Right lobe of liver (tissue), 6 donors: Measurements from ENCODE around the gene DPP10. TPM values are rescaled to one million over a fixed set of nuclear protein-coding genes. Genes with fewer than 3 reads are reported as not detected.

Experiments
- ATAC-seq, 4 donors: fragments of 200-7000 bp; cut with Tn5 transposase; one replicate each; pipeline ENCODE4 v1.9.1; 2020; ENCODE audit warnings: mild to moderate bottlenecking in 4 of 4, moderate library complexity in 4 of 4
- DNase-seq, 3 donors: peaks; one replicate each; pipeline ENCODE4 v3.0.0-alpha.2; 2020
- H3K27ac ChIP-seq, 3 donors: fragments of 200-600 bp; one replicate each; pipeline ENCODE4 v1.8.0; 2022
- H3K27me3 ChIP-seq, 2 donors: fragments of 200-600 bp; one replicate each; pipeline ENCODE4 v1.8.0; 2022
- H3K36me3 ChIP-seq, 4 donors: fragments of 200-600 bp; sonication (generic) in 1 of 4; one replicate each; pipeline versions ENCODE4 v1.5.1 to v1.8.0; 2017 to 2022; ENCODE audit warnings: control low read depth in 1 of 4
- H3K4me1 ChIP-seq, 4 donors: fragments of 200-600 bp; sonication (generic) in 1 of 4; one replicate each; pipeline versions ENCODE4 v1.5.1 to v1.8.0; 2017 to 2022; ENCODE audit warnings: control low read depth in 1 of 4
- H3K4me3 ChIP-seq, 3 donors: fragments of 200-600 bp; one replicate each; pipeline ENCODE4 v1.8.0; 2022
- H3K9me3 ChIP-seq, 4 donors: fragments of 200-600 bp; sonication (generic) in 1 of 4; one replicate each; pipeline versions ENCODE4 v1.5.1 to v1.8.0; 2017 to 2022; ENCODE audit warnings: control low read depth in 1 of 4
- CTCF ChIP-seq, 4 donors: fragments of 200-600 bp in 3 of 4; fragments of 450-650 bp in 1 of 4; IDR thresholded peaks; one replicate each; pipeline versions ENCODE4 v1.5.1 to v1.8.0; 2016 to 2022; ENCODE audit warnings: antibody characterized with exemption in 4 of 4, mild to moderate bottlenecking in 2 of 4
- POLR2A ChIP-seq: fragments of 450-650 bp; IDR thresholded peaks from one replicate; pipeline ENCODE4 v1.6.1; 2017; ENCODE audit warnings: antibody characterized with exemption, mild to moderate bottlenecking
- WGBS: methylation state at CpG from one replicate; pipeline ENCODE4 v1.1.6; 2018; ENCODE audit warnings: low coverage, low lambda C conversion rate; ENCODE audit not compliant: insufficient coverage; ENCODE audit errors: missing lambda C conversion rate; 5-methylcytosine and 5-hydroxymethylcytosine counted together
- intact Hi-C, 2 donors: fragments of 100-400 bp; cut with DNase I; formaldehyde crosslinking; loops; one replicate each; pipeline versions ENCODE4 v1.11.2 to v1.14.1; 2022
- total RNA-seq, 6 experiments: library from RNA; depleted of rRNA in 2 of 6; stranded (reverse); fragments of >200 nt in 2 of 6; fragmentation: NEBNext Ultra II Directional in 3 of 6; extraction: Animal tissue kit (Norgen Biotek cat#: 25700) in 3 of 6; gene quantifications; one replicate each; pipeline versions ENCODE4 v1.1.0 to v1.2.4, GENCODE V29; 2016 to 2023
- donor health status: DM: no; HTN: yes; CAD: no.
- donor health status: DM: no; HTN: no; CAD: no.
- donor health status: DM: no; HTN: no; CAD: no.
- donor health status: DM: no; HTN: yes; CAD: no.
- donor health status: DM: no; HTN: yes; CAD: no.

Gene DPP10
- total RNA-seq, 6 experiments from 2014 or later, result 0.09 to 0.19 (median 0.15) TPM; not detected in 2

GRCh38 chr2:115396579-115396978 lies 954.1 kb downstream of the DPP10 start:
- ATAC-seq, result no peak
- Histone ChIP-seq H3K4me1 (no peaks in the 10 kb centered on the region), H3K27ac (no peak overlapping the region), H3K4me3 (no peak overlapping the region), H3K36me3 (no peaks in the 10 kb centered on the region), H3K27me3 (no peaks in the 10 kb centered on the region), H3K9me3 (no peaks in the 10 kb centered on the region)
- no peak for DNase-seq
- TF ChIP-seq CTCF (IDR thresholded peaks at IDR 0.05) (no peak), POLR2A (no peak)
- 24% methylated on average over 5 of the region's 5 CpGs for WGBS
- intact Hi-C loops, result no loop called here

GRCh38 chr2:115400940-115401339 lies 958.5 kb downstream of the DPP10 start:
- no peak for TF ChIP-seq CTCF (IDR thresholded peaks at IDR 0.05)
- no peak for TF ChIP-seq POLR2A
- no peak for ATAC-seq
- H3K27me3 ChIP-seq, result no peaks in the 10 kb centered on the region
- no peak overlapping the region for H3K4me3 ChIP-seq
- no peak overlapping the region for H3K27ac ChIP-seq
- no peak for DNase-seq
- no peaks in the 10 kb centered on the region for H3K9me3 ChIP-seq
- 75% methylated on average over 2 of the region's 2 CpGs for WGBS
- H3K4me1 ChIP-seq, result no peaks in the 10 kb centered on the region
- H3K36me3 ChIP-seq, result no peaks in the 10 kb centered on the region
- intact Hi-C loops, result no loop called here

- DNase-seq, result no peak
- H3K9me3 ChIP-seq, result no peaks in the 10 kb centered on the region
- ATAC-seq, result no peak
- WGBS, result 24% methylated on average over 1 of the region's 1 CpG
- H3K27me3 ChIP-seq, result no peaks in the 10 kb centered on the region
- no peak overlapping the region for H3K27ac ChIP-seq
- H3K4me3 ChIP-seq, result no peak overlapping the region
- no peaks in the 10 kb centered on the region for H3K36me3 ChIP-seq
- TF ChIP-seq CTCF (IDR thresholded peaks at IDR 0.05) (no peak), POLR2A (no peak)
- no peaks in the 10 kb centered on the region for H3K4me1 ChIP-seq
- intact Hi-C loops, result no loop called here
Measured at GRCh38 chr2:115412501-115412900, 970.1 kb downstream of the DPP10 start.

GRCh38 chr2:115413791-115414190 lies 971.4 kb downstream of the DPP10 start:
- no peak for DNase-seq
- no peak for TF ChIP-seq POLR2A
- no peak for ATAC-seq
- intact Hi-C loops, result no loop called here
- H3K27ac ChIP-seq, result no peak overlapping the region
- no peaks in the 10 kb centered on the region for H3K36me3 ChIP-seq
- 60% methylated on average over 2 of the region's 2 CpGs for WGBS
- H3K4me1 ChIP-seq, result no peaks in the 10 kb centered on the region
- no peaks in the 10 kb centered on the region for H3K27me3 ChIP-seq
- H3K4me3 ChIP-seq, result no peak overlapping the region
- H3K9me3 ChIP-seq, result no peaks in the 10 kb centered on the region

GRCh38 chr2:115414466-115414865 lies 972.0 kb downstream of the DPP10 start:
- 40% methylated on average over 2 of the region's 2 CpGs for WGBS
- ATAC-seq (no peak), DNase-seq (no peak)
- H3K4me1 ChIP-seq, result no peaks in the 10 kb centered on the region
- no peaks in the 10 kb centered on the region for H3K9me3 ChIP-seq
- H3K27ac ChIP-seq, result no peak overlapping the region
- intact Hi-C loops, result no loop called here
- TF ChIP-seq CTCF (IDR thresholded peaks at IDR 0.05), result no peak
- no peak for TF ChIP-seq POLR2A
- no peaks in the 10 kb centered on the region for H3K27me3 ChIP-seq
- no peaks in the 10 kb centered on the region for H3K36me3 ChIP-seq
- no peak overlapping the region for H3K4me3 ChIP-seq
